Urothelium cell line (cell line): Measurements from ENCODE around the gene ZNF423.
A peak's percentile ranks its signal among the peaks of the same experiment; 100 is the strongest.

ENCODE experiments used
- DNase-seq: peaks from one replicate; pipeline ENCODE4 v3.0.0; 2011; ENCODE audit warnings: low spot score, mixed read lengths
- FAIRE-seq: peaks from 2 replicates; lab custom pipeline; 2011; peaks lifted over from hg19 to GRCh38; lab: Jason Lieb, UNC

Gene ZNF423

DNA sequence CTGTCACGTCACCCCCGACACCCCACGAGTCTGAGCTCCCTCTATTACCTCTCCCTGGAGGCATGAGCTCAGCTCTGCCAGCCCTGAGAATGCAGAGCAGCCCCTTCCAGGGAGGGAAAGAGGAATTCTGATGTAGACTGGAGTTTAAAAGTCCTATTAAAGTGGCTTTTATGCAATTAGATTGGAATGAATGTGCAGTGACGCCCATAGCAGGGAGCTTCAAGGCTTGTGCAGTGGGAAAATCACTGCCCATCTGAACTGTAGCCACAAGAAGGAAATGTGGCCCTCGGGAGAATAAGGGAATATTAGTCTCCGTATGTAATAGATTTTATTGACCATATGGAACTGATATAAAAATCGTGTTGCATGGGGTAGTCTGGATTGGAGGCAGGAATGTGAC, 66.9 kb downstream of the ZNF423 start:
- no peak for DNase-seq
- no peak for FAIRE-seq

DNA sequence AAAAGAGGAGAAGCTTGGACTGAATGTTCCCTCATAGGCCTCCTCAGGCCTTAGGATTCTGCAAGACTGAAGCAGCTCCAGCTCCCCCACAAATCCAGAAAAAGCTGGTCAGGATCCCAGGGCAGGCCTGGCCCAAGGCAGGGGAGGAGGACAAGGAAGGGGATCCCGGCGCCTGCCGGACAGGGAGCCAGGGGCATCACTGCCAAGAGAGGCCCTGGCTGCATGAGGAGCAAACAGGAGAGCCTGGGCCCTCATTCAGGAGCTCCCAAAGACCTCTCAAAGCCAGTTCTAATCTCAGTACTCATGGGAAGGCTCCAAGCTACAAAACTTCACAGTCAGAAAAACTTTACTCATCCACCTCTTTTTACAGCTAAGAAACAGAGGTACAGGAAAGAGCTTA, 67.3 kb downstream of the ZNF423 start:
- FAIRE-seq (no peak), DNase-seq (no peak)

- no peak for FAIRE-seq
Measured at GRCh38 chr16:49786926-49787557, 68.9 kb downstream of the ZNF423 start.

GRCh38 chr16:49785970-49786369, 69.9 kb downstream of the ZNF423 start:
- DNase-seq, result no peak
- FAIRE-seq, result no peak

More at GRCh38 chr16:49786926-49787557, 68.9 kb downstream of the ZNF423 start:
- no peak for DNase-seq

DNA sequence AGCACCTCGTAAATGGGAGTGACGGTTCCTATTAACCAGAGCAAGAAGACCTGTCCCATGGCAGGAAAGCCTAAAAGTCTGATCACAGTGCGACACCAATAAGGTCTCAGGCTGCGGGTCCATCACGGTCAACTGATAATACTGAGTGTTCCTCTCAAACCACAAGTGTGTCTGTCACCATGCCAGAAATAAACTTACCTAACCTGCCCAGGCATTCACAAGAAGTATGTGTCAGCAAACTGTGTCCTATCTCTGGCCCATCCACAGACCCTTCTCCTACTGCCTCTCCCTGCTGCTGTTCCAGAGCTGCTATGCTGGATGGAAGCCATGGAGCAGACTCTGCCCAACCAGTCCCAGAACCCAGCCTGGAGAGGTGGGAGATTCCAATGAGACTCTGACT, 73.5 kb downstream of the ZNF423 start:
- FAIRE-seq, result no peak
- DNase-seq, result no peak

GRCh38 chr16:49781401-49781800, 74.5 kb downstream of the ZNF423 start:
- no peak for DNase-seq
- no peak for FAIRE-seq

GRCh38 chr16:49780433-49780832, 75.5 kb downstream of the ZNF423 start:
- DNase-seq (no peak), FAIRE-seq (no peak)

- FAIRE-seq (no peak), DNase-seq (no peak)
Measured at GRCh38 chr16:49779979-49780378, 75.9 kb downstream of the ZNF423 start.

GRCh38 chr16:49778202-49778930, 77.5 kb downstream of the ZNF423 start:
- DNase-seq (no peak), FAIRE-seq (no peak)

GRCh38 chr16:49776734-49777133, 79.2 kb downstream of the ZNF423 start:
- FAIRE-seq, result no peak
- no peak for DNase-seq

- no peak for DNase-seq
- no peak for FAIRE-seq
Measured at GRCh38 chr16:49776085-49776595, 79.8 kb downstream of the ZNF423 start.

DNA sequence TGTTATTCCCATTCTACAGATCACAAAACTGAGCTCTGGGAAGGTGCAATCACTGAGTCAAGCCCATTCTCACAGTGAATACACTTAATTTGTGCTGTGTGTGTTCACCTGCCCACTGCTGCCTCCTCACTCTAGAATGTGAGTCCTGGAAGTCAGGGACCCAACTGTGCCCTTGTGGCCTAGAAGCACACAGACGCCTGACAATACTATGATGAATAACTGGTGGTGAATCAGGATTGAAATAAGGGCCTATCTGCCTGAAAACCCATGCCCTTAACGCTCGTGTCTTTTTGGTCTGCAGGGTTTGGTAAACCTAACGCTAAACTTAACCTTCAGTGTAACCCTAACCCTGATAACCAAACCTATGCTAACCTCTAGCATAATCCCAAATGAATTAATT, 80.3 kb downstream of the ZNF423 start:
- DNase-seq, result no peak
- FAIRE-seq, result no peak

DNA sequence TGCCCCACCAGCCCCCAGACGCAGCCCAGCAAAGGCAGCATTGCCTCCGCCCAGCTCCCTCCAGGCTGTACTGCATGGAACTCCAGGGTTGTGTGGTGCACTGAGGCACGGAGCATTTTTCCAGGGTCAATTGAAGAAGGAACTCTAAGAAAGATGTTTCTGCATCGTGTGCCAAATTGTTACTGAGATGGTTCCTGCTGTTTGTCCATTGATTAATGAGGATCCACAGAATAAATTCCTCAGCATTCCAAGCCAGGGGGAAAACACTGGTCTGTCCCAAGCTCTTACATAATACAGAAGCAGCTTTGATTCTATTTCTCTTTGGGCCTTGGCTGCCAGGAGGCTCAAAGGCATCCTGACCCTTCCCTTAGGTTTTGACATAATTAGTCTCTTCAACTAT, 80.9 kb downstream of the ZNF423 start:
- DNase-seq (no peak), FAIRE-seq (no peak)

GRCh38 chr16:49773534-49774475, 82.1 kb downstream of the ZNF423 start:
- FAIRE-seq, result no peak
- DNase-seq, result no peak

- DNase-seq (no peak), FAIRE-seq (no peak)
Measured at GRCh38 chr16:49767998-49768397, 87.9 kb downstream of the ZNF423 start.

DNA sequence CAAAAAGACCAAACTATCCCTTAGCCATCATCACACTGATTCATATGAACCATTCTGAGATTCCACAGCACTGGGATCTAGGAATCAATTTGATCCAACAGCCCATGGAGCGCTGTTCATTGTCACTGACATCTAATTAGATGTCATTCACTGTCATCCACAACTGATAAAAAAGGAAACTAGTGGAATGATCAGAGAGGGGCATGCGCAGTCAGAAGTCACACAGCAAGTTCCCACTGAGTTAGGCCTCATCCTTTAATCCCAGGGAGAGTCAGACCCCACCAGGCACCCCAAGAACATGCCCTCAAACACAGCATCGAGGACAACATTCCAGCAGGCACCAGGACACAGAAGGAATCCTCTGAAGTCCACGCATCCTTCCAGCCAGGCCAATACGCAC, 88.5 kb downstream of the ZNF423 start:
- no peak for FAIRE-seq

DNA sequence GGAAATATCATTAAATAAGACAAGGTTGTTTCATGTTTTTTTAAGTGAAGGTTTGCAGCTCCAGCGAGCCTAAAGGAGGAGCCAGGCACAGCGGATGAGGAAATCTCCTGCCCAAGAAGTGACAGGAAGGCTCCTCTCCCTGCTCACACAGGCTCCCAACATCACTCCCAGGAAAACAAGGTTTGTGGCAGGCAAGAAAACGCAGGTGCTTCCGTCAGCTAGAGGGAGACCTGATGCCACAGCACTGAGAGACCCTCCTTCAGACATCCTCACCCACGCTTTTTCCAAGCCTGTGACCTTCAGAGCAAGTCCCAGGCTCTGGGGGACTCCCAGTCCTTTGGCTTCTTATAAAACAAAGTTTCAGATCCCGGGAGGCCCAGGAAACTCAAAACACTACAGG, 89.7 kb downstream of the ZNF423 start:
- FAIRE-seq, result no peak
- no peak for DNase-seq

More for the DNA sequence above, 88.5 kb downstream of the ZNF423 start:
- DNase-seq, result no peak

- FAIRE-seq, result no peak
- DNase-seq, result no peak
Measured at GRCh38 chr16:49763826-49764225, 92.1 kb downstream of the ZNF423 start.

DNA sequence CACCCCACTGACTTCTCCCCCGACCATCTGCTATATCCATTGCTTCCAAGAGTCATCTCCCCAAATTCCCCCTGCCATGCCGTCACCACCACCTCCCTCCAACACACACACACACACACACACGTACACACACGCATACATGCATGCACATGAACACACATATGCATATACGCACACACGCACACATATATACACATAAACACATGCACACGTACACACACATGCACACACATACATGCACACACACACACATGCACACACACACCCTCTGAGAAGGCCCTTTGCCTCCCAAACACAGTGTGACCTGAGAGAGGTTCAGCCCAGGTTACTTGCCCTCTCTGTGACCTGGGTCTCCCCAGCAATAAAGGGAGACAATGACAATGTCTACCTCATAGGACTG, 95.1 kb downstream of the ZNF423 start:
- FAIRE-seq (peak; percentile 77), DNase-seq (no peak)

GRCh38 chr16:49757559-49758069, 98.3 kb downstream of the ZNF423 start:
- DNase-seq (no peak), FAIRE-seq (no peak)
